ENCODE data around the gene TIMP1. TPM values are rescaled to one million over a fixed set of nuclear protein-coding genes. Genes with fewer than 3 reads are reported as not detected.

Gene TIMP1
- total RNA-seq, 1 donor from 2014 or later = 31.8 TPM

- no peaks in the 10 kb centered on the region for H3K27me3 ChIP-seq (ENCODE audit: control insufficient read depth in 3 of 3, insufficient read depth in 3 of 3, low read length in 3 of 3)
- H3K9me3 ChIP-seq (ENCODE audit: control insufficient read depth in 3 of 3, low read length in 3 of 3) = no peaks in the 10 kb centered on the region
- peak overlapping the region; percentile 75 to 89 (median 87) for H3K9ac ChIP-seq (ENCODE audit: low read depth in 1 of 3, low read length in 3 of 3)
- H3K4me1 ChIP-seq (ENCODE audit: control insufficient read depth in 3 of 3, insufficient read depth in 3 of 3, low read length in 3 of 3) = peaks cover 6 to 24% (median 15%) of the 10 kb centered on the region in 3 donors
- peaks cover 10 to 27% (median 25%) of the 10 kb centered on the region in 3 donors for H3K36me3 ChIP-seq (ENCODE audit: control insufficient read depth in 3 of 3, insufficient read depth in 3 of 3, low read length in 3 of 3)
- peak overlapping the region; percentile 95 for H3K27ac ChIP-seq (ENCODE audit: low read depth, low read length)
- H3K4me3 ChIP-seq (ENCODE audit: low read length in 3 of 3) = peak overlapping the region; percentile 82 to 89 (median 83)
Measured at GRCh38 chrX:47561659-47562151, 20.5 kb upstream of the TIMP1 start.

DNA sequence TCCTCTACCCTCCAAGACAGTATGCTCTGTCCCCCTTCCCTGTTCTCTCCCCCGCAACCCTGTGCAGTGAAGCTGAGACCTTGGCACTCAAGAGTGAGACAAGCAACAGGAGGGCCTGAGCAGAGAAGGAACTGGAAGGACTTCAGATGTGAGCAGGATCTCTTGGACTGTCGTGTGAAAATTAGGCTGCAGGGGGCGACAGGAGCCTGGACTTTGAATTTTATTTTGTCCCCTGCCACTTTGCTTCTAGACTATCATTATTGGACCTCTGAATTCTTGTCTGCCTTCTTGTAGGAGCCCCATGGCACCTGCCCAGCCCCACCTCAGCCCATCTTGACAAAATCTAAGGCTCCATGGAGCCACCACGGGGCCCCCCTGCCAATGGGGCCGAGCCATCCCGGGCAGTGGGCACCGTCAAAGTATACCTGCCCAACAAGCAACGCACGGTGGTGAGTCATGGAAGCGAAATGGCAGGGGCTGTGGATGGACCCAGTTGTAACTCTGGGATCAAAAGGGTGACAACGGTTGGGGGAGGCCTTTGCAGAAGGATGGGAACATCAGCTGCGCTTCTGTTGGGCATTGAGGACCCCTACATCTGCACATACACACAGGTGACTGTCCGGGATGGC, 19.5 kb upstream of the TIMP1 start:
- no peaks in the 10 kb centered on the region for H3K27me3 ChIP-seq (ENCODE audit: control insufficient read depth in 3 of 3, insufficient read depth in 3 of 3, low read length in 3 of 3)
- H3K4me1 ChIP-seq (ENCODE audit: control insufficient read depth in 3 of 3, insufficient read depth in 3 of 3, low read length in 3 of 3) = peaks cover 6 to 24% (median 15%) of the 10 kb centered on the region in 3 donors
- H3K9ac ChIP-seq (ENCODE audit: low read depth in 1 of 3, low read length in 3 of 3) = peak overlapping the region in 1 of 3 donors; percentile 3
- peaks cover 19 to 37% (median 34%) of the 10 kb centered on the region in 3 donors for H3K36me3 ChIP-seq (ENCODE audit: control insufficient read depth in 3 of 3, insufficient read depth in 3 of 3, low read length in 3 of 3)
- H3K4me3 ChIP-seq (ENCODE audit: low read length in 3 of 3) = no peak overlapping the region
- H3K9me3 ChIP-seq (ENCODE audit: control insufficient read depth in 3 of 3, low read length in 3 of 3) = no peaks in the 10 kb centered on the region
- H3K27ac ChIP-seq (ENCODE audit: low read depth, low read length) = no peak overlapping the region

GRCh38 chrX:47563801-47564315, 18.4 kb upstream of the TIMP1 start:
- H3K27ac ChIP-seq (ENCODE audit: low read depth, low read length) = no peak overlapping the region
- H3K36me3 ChIP-seq (ENCODE audit: control insufficient read depth in 3 of 3, insufficient read depth in 3 of 3, low read length in 3 of 3) = peaks cover 27 to 48% (median 44%) of the 10 kb centered on the region in 3 donors
- H3K9ac ChIP-seq (ENCODE audit: low read depth in 1 of 3, low read length in 3 of 3) = no peak overlapping the region
- H3K27me3 ChIP-seq (ENCODE audit: control insufficient read depth in 3 of 3, insufficient read depth in 3 of 3, low read length in 3 of 3) = peaks cover 0 to 3% (median 0%) of the 10 kb centered on the region in 3 donors
- H3K9me3 ChIP-seq (ENCODE audit: control insufficient read depth in 3 of 3, low read length in 3 of 3) = no peaks in the 10 kb centered on the region
- H3K4me3 ChIP-seq (ENCODE audit: low read length in 3 of 3) = no peak overlapping the region
- H3K4me1 ChIP-seq (ENCODE audit: control insufficient read depth in 3 of 3, insufficient read depth in 3 of 3, low read length in 3 of 3) = peaks cover 6 to 24% (median 15%) of the 10 kb centered on the region in 3 donors

DNA sequence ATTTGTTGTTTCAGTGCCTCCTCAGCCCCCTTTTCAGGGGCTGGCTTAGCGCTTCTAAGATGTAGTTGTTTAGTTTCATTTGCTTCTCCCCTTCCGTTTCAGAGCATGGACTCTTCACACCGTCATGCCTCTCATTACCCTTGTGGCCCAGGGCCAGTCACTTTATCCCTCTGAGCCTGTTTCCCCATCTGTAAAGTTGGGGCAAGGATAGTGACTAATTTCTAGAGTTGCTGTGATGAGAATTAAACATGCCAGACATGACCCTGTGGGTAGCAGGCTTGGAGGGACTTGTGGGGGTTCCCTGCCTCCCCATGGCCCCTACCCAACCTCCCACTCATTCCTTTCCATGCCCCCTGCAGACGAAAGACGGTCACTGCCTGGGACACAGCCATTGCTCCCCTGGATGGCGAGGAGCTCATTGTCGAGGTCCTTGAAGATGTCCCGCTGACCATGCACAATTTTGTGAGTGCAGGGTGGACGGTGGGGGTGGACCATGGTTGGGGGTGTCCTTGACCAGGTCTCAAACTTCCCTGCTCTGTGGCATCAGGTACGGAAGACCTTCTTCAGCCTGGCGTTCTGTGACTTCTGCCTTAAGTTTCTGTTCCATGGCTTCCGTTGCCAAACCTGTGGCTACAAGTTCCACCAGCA, 17.7 kb upstream of the TIMP1 start:
- no peak overlapping the region for H3K9ac ChIP-seq (ENCODE audit: low read depth in 1 of 3, low read length in 3 of 3)
- H3K27ac ChIP-seq (ENCODE audit: low read depth, low read length) = no peak overlapping the region
- H3K36me3 ChIP-seq (ENCODE audit: control insufficient read depth in 3 of 3, insufficient read depth in 3 of 3, low read length in 3 of 3) = peaks cover 34 to 54% (median 47%) of the 10 kb centered on the region in 3 donors
- H3K27me3 ChIP-seq (ENCODE audit: control insufficient read depth in 3 of 3, insufficient read depth in 3 of 3, low read length in 3 of 3) = peaks cover 0 to 3% (median 0%) of the 10 kb centered on the region in 3 donors
- no peak overlapping the region for H3K4me3 ChIP-seq (ENCODE audit: low read length in 3 of 3)
- H3K9me3 ChIP-seq (ENCODE audit: control insufficient read depth in 3 of 3, low read length in 3 of 3) = no peaks in the 10 kb centered on the region
- H3K4me1 ChIP-seq (ENCODE audit: control insufficient read depth in 3 of 3, insufficient read depth in 3 of 3, low read length in 3 of 3) = peaks cover 6 to 24% (median 15%) of the 10 kb centered on the region in 3 donors

DNA sequence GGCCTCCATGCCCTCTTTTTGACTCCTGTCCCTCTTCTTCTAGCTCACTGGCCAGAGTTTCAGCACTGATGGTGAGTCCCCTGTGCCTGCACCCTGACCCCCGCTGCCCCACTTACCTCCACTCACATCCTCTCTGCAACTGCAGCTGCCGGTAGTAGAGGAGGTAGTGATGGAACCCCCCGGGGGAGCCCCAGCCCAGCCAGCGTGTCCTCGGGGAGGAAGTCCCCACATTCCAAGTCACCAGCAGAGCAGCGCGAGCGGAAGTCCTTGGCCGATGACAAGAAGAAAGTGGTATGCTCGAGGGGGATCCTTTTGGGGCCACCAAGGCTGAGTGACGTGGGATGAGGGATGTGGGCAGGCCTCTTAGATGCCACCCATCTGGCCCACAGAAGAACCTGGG, 15.4 kb upstream of the TIMP1 start:
- Histone ChIP-seq H3K9ac (ENCODE audit: low read depth in 1 of 3, low read length in 3 of 3) (no peak overlapping the region), H3K36me3 (ENCODE audit: control insufficient read depth in 3 of 3, insufficient read depth in 3 of 3, low read length in 3 of 3) (peaks cover 46 to 63% (median 61%) of the 10 kb centered on the region in 3 donors), H3K4me3 (ENCODE audit: low read length in 3 of 3) (no peak overlapping the region), H3K9me3 (ENCODE audit: control insufficient read depth in 3 of 3, low read length in 3 of 3) (no peaks in the 10 kb centered on the region), H3K27me3 (ENCODE audit: control insufficient read depth in 3 of 3, insufficient read depth in 3 of 3, low read length in 3 of 3) (peaks cover 0 to 3% (median 0%) of the 10 kb centered on the region in 3 donors), H3K4me1 (ENCODE audit: control insufficient read depth in 3 of 3, insufficient read depth in 3 of 3, low read length in 3 of 3) (peaks cover 5 to 19% (median 8%) of the 10 kb centered on the region in 3 donors), H3K27ac (ENCODE audit: low read depth, low read length) (no peak overlapping the region)

GRCh38 chrX:47568656-47569295, 13.5 kb upstream of the TIMP1 start:
- Histone ChIP-seq H3K9ac (ENCODE audit: low read depth in 1 of 3, low read length in 3 of 3) (no peak overlapping the region), H3K27me3 (ENCODE audit: control insufficient read depth in 3 of 3, insufficient read depth in 3 of 3, low read length in 3 of 3) (peaks cover 0 to 3% (median 0%) of the 10 kb centered on the region in 3 donors), H3K27ac (ENCODE audit: low read depth, low read length) (no peak overlapping the region), H3K4me1 (ENCODE audit: control insufficient read depth in 3 of 3, insufficient read depth in 3 of 3, low read length in 3 of 3) (peaks cover 0 to 15% (median 5%) of the 10 kb centered on the region in 3 donors), H3K4me3 (ENCODE audit: low read length in 3 of 3) (no peak overlapping the region), H3K9me3 (ENCODE audit: control insufficient read depth in 3 of 3, low read length in 3 of 3) (no peaks in the 10 kb centered on the region), H3K36me3 (ENCODE audit: control insufficient read depth in 3 of 3, insufficient read depth in 3 of 3, low read length in 3 of 3) (peaks cover 41 to 53% (median 51%) of the 10 kb centered on the region in 3 donors)

DNA sequence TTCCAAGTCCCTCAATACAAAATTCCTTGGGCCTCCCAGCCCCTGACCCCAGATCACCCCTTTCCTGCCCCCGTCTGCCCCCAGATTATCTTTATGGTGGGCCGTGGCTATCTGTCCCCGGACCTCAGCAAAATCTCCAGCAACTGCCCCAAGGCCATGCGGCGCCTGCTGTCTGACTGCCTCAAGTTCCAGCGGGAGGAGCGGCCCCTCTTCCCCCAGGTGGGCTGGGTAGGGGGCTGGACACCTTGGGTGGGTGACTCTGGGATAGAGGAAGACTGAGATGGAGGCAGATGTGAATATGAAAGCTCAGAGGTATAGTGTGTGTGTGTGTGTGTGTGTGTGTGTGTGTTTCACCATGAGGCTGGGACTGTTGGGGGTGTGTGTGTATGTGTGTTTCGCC, 11.4 kb upstream of the TIMP1 start:
- peaks cover 0 to 3% (median 0%) of the 10 kb centered on the region in 3 donors for H3K27me3 ChIP-seq (ENCODE audit: control insufficient read depth in 3 of 3, insufficient read depth in 3 of 3, low read length in 3 of 3)
- H3K4me1 ChIP-seq (ENCODE audit: control insufficient read depth in 3 of 3, insufficient read depth in 3 of 3, low read length in 3 of 3) = peaks cover 0 to 10% (median 3%) of the 10 kb centered on the region in 3 donors
- peaks cover 38 to 41% (median 38%) of the 10 kb centered on the region in 3 donors for H3K36me3 ChIP-seq (ENCODE audit: control insufficient read depth in 3 of 3, insufficient read depth in 3 of 3, low read length in 3 of 3)
- H3K9me3 ChIP-seq (ENCODE audit: control insufficient read depth in 3 of 3, low read length in 3 of 3) = peaks cover 0 to under 1% (median 0%) of the 10 kb centered on the region in 3 donors
- H3K4me3 ChIP-seq (ENCODE audit: low read length in 3 of 3) = no peak overlapping the region
- H3K27ac ChIP-seq (ENCODE audit: low read depth, low read length) = no peak overlapping the region
- no peak overlapping the region for H3K9ac ChIP-seq (ENCODE audit: low read depth in 1 of 3, low read length in 3 of 3)

GRCh38 chrX:47571215-47571614, 11.0 kb upstream of the TIMP1 start:
- H3K4me1 ChIP-seq (ENCODE audit: control insufficient read depth in 3 of 3, insufficient read depth in 3 of 3, low read length in 3 of 3) = peaks cover 0 to 10% (median 3%) of the 10 kb centered on the region in 3 donors
- H3K27me3 ChIP-seq (ENCODE audit: control insufficient read depth in 3 of 3, insufficient read depth in 3 of 3, low read length in 3 of 3) = peaks cover 0 to 3% (median 0%) of the 10 kb centered on the region in 3 donors
- no peak overlapping the region for H3K4me3 ChIP-seq (ENCODE audit: low read length in 3 of 3)
- peaks cover 38 to 40% (median 38%) of the 10 kb centered on the region in 3 donors for H3K36me3 ChIP-seq (ENCODE audit: control insufficient read depth in 3 of 3, insufficient read depth in 3 of 3, low read length in 3 of 3)
- H3K9me3 ChIP-seq (ENCODE audit: control insufficient read depth in 3 of 3, low read length in 3 of 3) = peaks cover 0 to 2% (median 0%) of the 10 kb centered on the region in 3 donors
- H3K27ac ChIP-seq (ENCODE audit: low read depth, low read length) = no peak overlapping the region
- no peak overlapping the region for H3K9ac ChIP-seq (ENCODE audit: low read depth in 1 of 3, low read length in 3 of 3)

GRCh38 chrX:47571896-47572295, 10.3 kb upstream of the TIMP1 start:
- Histone ChIP-seq H3K36me3 (ENCODE audit: control insufficient read depth in 3 of 3, insufficient read depth in 3 of 3, low read length in 3 of 3) (peaks cover 33 to 36% (median 34%) of the 10 kb centered on the region in 3 donors), H3K9ac (ENCODE audit: low read depth in 1 of 3, low read length in 3 of 3) (no peak overlapping the region), H3K27ac (ENCODE audit: low read depth, low read length) (no peak overlapping the region), H3K9me3 (ENCODE audit: control insufficient read depth in 3 of 3, low read length in 3 of 3) (peaks cover 0 to 2% (median 0%) of the 10 kb centered on the region in 3 donors), H3K4me3 (ENCODE audit: low read length in 3 of 3) (no peak overlapping the region), H3K4me1 (ENCODE audit: control insufficient read depth in 3 of 3, insufficient read depth in 3 of 3, low read length in 3 of 3) (peaks cover 0 to 10% (median 3%) of the 10 kb centered on the region in 3 donors), H3K27me3 (ENCODE audit: control insufficient read depth in 3 of 3, insufficient read depth in 3 of 3, low read length in 3 of 3) (peaks cover 0 to 6% (median 0%) of the 10 kb centered on the region in 3 donors)
